ENCODE results near the gene PTCHD4. TPM values are rescaled to one million over a fixed set of nuclear protein-coding genes. Genes with fewer than 3 reads are reported as not detected.

Gene PTCHD4
- total RNA-seq, 1 experiment from 2014 or later = not detected

DNA sequence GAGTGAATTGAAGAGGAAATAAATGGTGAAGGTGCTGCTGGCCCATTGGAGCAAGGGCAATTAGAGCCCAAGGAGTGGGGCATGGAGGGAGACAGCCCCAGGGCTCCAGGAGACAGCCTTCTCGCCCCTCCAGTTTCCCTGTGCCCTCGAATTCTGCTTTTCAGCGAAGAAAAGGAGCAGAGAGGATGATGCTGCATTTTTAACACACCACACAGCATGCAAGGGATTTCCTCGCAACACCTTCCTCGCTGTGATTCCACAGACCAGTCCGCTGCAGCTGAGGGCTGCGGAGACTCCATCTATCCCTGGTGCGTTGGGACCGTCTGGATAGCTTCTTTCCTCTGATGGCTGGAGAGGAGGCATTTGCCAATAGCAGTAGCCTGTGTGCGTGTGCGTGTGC is 41.7 kb downstream of the PTCHD4 start:
- POLR2A ChIA-PET = no interaction called here
- Mint-ChIP-seq H3K36me3 (ENCODE audit: insufficient read depth, unreplicated experiment) (no peaks in the 10 kb centered on the region), H3K4me3 (ENCODE audit: unreplicated experiment) (no peak overlapping the region), H3K4me1 (ENCODE audit: low read depth, unreplicated experiment) (no peaks in the 10 kb centered on the region), H3K9me3 (ENCODE audit: unreplicated experiment) (no peaks in the 10 kb centered on the region), H3K27me3 (ENCODE audit: insufficient read depth, unreplicated experiment) (peaks cover 14% of the 10 kb centered on the region), H3K27ac (ENCODE audit: unreplicated experiment) (no peak overlapping the region)
- H3K27me3 ChIP-seq (replicated peaks; ENCODE audit: control insufficient read depth, insufficient read depth, low read length) = no peaks in the 10 kb centered on the region
- CTCF ChIA-PET = no interaction called here
- H3K9me3 ChIP-seq = no peaks in the 10 kb centered on the region
- no peaks in the 10 kb centered on the region for H3K36me3 ChIP-seq (ENCODE audit: control insufficient read depth, insufficient read depth, low read length)
- H3K4me3 ChIP-seq (ENCODE audit: low read depth, low read length) = no peak overlapping the region
- peaks cover 7% of the 10 kb centered on the region; the same call in 1 of the 2 replicates for H3K4me1 ChIP-seq
- intact Hi-C loops (cut with micrococcal nuclease; ENCODE audit: unreplicated experiment) = no loop called here
- no peak for DNase-seq
- TF ChIP-seq, protein P1, sequence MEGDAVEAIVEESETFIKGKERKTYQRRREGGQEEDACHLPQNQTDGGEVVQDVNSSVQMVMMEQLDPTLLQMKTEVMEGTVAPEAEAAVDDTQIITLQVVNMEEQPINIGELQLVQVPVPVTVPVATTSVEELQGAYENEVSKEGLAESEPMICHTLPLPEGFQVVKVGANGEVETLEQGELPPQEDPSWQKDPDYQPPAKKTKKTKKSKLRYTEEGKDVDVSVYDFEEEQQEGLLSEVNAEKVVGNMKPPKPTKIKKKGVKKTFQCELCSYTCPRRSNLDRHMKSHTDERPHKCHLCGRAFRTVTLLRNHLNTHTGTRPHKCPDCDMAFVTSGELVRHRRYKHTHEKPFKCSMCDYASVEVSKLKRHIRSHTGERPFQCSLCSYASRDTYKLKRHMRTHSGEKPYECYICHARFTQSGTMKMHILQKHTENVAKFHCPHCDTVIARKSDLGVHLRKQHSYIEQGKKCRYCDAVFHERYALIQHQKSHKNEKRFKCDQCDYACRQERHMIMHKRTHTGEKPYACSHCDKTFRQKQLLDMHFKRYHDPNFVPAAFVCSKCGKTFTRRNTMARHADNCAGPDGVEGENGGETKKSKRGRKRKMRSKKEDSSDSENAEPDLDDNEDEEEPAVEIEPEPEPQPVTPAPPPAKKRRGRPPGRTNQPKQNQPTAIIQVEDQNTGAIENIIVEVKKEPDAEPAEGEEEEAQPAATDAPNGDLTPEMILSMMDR (IDR thresholded peaks at IDR 0.05; ENCODE audit: insufficient read depth in 1 of 2, low read depth in 1 of 2, low read length in 1 of 2, severe bottlenecking in 1 of 2, unreplicated experiment in 1 of 2) = no peak
- BruUV-seq (replicated peaks) = no TSS peak

DNA sequence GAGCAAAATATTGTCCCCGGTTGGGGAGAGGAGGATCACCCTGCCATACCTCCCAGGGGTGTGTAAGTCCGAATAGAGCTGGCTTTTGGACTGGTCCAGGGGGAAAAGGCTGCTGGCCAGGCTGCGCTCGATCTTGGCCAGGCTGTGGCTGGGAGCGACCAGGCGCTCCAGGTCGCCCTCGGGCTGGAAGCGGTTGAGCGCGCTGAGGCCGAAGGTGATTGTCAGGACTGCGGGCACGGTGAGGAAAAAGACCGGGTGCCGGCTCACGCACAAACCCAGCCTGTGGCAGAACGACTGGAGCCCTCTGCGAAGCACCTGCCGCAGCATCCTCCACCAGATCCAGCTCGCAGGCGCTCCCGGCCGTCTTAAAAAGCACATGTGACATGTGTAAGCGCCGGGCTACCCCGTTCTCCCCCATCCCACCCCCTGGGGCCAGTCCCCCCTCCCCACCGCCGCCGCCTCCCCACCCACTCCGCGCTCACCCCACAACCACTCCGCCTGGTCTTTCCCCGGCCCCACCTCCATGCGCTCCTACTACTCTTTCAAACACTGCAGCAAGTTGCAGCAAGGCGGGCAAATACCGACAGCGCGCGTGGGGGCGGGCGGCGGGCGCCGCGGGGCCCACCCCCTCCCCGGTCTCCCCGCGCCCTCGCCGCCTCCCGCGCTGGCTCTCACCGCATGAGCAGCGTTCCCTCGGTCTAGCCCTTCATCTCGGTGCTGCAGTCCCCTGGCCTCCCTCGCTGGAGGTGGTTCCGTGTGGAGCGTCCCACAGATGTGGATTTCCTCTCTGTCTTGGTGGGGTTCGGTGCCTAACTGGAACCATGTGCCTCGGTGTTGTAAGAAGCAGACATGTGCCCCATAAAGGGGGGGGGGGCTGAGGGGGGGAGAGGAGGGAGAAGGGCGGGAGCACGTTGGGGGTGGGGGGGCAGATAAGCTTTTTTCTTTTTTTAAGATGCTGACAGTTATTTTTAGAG is 42.4 kb downstream of the PTCHD4 start:
- Mint-ChIP-seq H3K4me3 (ENCODE audit: unreplicated experiment) (no peak overlapping the region), H3K27me3 (ENCODE audit: insufficient read depth, unreplicated experiment) (peaks cover 14% of the 10 kb centered on the region), H3K27ac (ENCODE audit: unreplicated experiment) (no peak overlapping the region), H3K9me3 (ENCODE audit: unreplicated experiment) (no peaks in the 10 kb centered on the region), H3K36me3 (ENCODE audit: insufficient read depth, unreplicated experiment) (no peaks in the 10 kb centered on the region), H3K4me1 (ENCODE audit: low read depth, unreplicated experiment) (no peaks in the 10 kb centered on the region)
- Histone ChIP-seq H3K36me3 (ENCODE audit: control insufficient read depth, insufficient read depth, low read length) (no peaks in the 10 kb centered on the region), H3K4me1 (peaks cover 7% of the 10 kb centered on the region; the same call in 1 of the 2 replicates), H3K9me3 (no peaks in the 10 kb centered on the region), H3K4me3 (ENCODE audit: low read depth, low read length) (no peak overlapping the region), H3K27me3 (replicated peaks; ENCODE audit: control insufficient read depth, insufficient read depth, low read length) (no peaks in the 10 kb centered on the region)
- intact Hi-C loops (cut with micrococcal nuclease; ENCODE audit: unreplicated experiment) = no loop called here
- ChIA-PET POLR2A (no interaction called here), CTCF (no interaction called here)
- DNase-seq = no peak
- BruUV-seq (replicated peaks) = no TSS peak
- TF ChIP-seq, protein P1 (IDR thresholded peaks at IDR 0.05; ENCODE audit: insufficient read depth in 1 of 2, low read depth in 1 of 2, low read length in 1 of 2, severe bottlenecking in 1 of 2, unreplicated experiment in 1 of 2) = no peak

DNA sequence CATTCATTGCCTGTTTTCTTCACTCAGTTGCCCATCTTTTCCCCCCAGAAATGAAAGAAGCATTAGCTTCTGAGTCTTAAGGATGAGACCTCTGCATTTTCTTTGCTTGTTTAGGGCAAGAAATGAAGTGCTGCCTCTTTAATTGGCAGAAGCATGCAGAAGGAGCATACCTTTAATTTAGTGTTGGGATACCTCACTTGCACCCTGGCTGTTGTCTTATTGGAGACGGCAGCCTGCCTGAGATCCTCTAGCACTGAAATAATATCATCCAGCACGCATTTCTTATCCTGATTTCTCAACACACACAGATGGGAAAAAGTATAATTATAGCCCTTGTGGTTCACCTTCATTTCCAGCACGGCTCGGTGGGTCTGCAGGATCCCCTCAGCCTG is 43.1 kb downstream of the PTCHD4 start:
- H3K36me3 ChIP-seq (ENCODE audit: control insufficient read depth, insufficient read depth, low read length) = no peaks in the 10 kb centered on the region
- Mint-ChIP-seq H3K27ac (ENCODE audit: unreplicated experiment) (no peak overlapping the region), H3K27me3 (ENCODE audit: insufficient read depth, unreplicated experiment) (peaks cover 14% of the 10 kb centered on the region), H3K36me3 (ENCODE audit: insufficient read depth, unreplicated experiment) (no peaks in the 10 kb centered on the region), H3K4me3 (ENCODE audit: unreplicated experiment) (no peak overlapping the region), H3K4me1 (ENCODE audit: low read depth, unreplicated experiment) (no peaks in the 10 kb centered on the region), H3K9me3 (ENCODE audit: unreplicated experiment) (no peaks in the 10 kb centered on the region)
- H3K4me1 ChIP-seq = peaks cover 7% of the 10 kb centered on the region; the same call in 1 of the 2 replicates
- H3K4me3 ChIP-seq (ENCODE audit: low read depth, low read length) = no peak overlapping the region
- BruUV-seq (replicated peaks) = no TSS peak
- POLR2A ChIA-PET = no interaction called here
- no peaks in the 10 kb centered on the region for H3K27me3 ChIP-seq (replicated peaks; ENCODE audit: control insufficient read depth, insufficient read depth, low read length)
- CTCF ChIA-PET = no interaction called here
- no peak for DNase-seq
- intact Hi-C loops (cut with micrococcal nuclease; ENCODE audit: unreplicated experiment) = no loop called here
- H3K9me3 ChIP-seq = no peaks in the 10 kb centered on the region
- TF ChIP-seq, protein P1 (IDR thresholded peaks at IDR 0.05; ENCODE audit: insufficient read depth in 1 of 2, low read depth in 1 of 2, low read length in 1 of 2, severe bottlenecking in 1 of 2, unreplicated experiment in 1 of 2) = no peak
